SK-N-SH treated with all-trans-retinoic acid at 6 μM for 48 hours (cell line): ENCODE data around the gene NFE2L1.

Experiments used
- ARNTL ChIP-seq: fragments of 450-650 bp; formaldehyde crosslinking; IDR thresholded peaks from 2 replicates; pipeline ENCODE4 v1.5.0; 2020; ENCODE audit warnings: low read depth, mild to moderate bottlenecking, moderate library complexity, borderline replicate concordance
- CREB5 ChIP-seq: fragments of 250-450 bp; sonication (Bioruptor Pico); IDR thresholded peaks from 2 replicates; pipeline ENCODE4 v1.5.1; 2020; ENCODE audit warnings: low read depth, mild to moderate bottlenecking, moderate library complexity
- CSDC2 ChIP-seq: fragments of 250-450 bp; sonication (Bioruptor Pico); IDR thresholded peaks from 2 replicates; pipeline ENCODE4 v1.5.0; 2020; ENCODE audit warnings: mild to moderate bottlenecking, moderate library complexity
- ESRRG ChIP-seq: fragments of 250-450 bp; sonication (Bioruptor Pico); IDR thresholded peaks from 2 replicates; pipeline ENCODE4 v1.6.1; 2021; ENCODE audit warnings: mild to moderate bottlenecking
- OSR1 ChIP-seq: fragments of 250-450 bp; sonication (Bioruptor Pico); IDR thresholded peaks from 2 replicates; pipeline ENCODE4 v1.8.0; 2022; ENCODE audit warnings: moderate library complexity, mild to moderate bottlenecking, inconsistent platforms
- PATZ1 ChIP-seq: fragments of 250-450 bp; sonication (Bioruptor Pico); IDR thresholded peaks from 2 replicates; pipeline ENCODE4 v1.8.0; 2020; ENCODE audit warnings: mild to moderate bottlenecking, moderate library complexity, borderline replicate concordance
- PPARA ChIP-seq: fragments of 250-450 bp; sonication (Bioruptor Pico); IDR thresholded peaks from 2 replicates; pipeline ENCODE4 v1.5.0; 2020; ENCODE audit warnings: mild to moderate bottlenecking, borderline replicate concordance
- RARB ChIP-seq: fragments of 250-450 bp; sonication (Bioruptor Pico); IDR thresholded peaks from 2 replicates; pipeline ENCODE4 v1.8.0; 2021; ENCODE audit warnings: mild to moderate bottlenecking, moderate library complexity
- SNAI2 ChIP-seq: fragments of 250-450 bp; sonication (Bioruptor Pico); IDR thresholded peaks from 2 replicates; pipeline ENCODE4 v1.5.0; 2020; ENCODE audit warnings: mild to moderate bottlenecking, moderate library complexity
- TSHZ2 ChIP-seq: fragments of 250-450 bp; sonication (Bioruptor Pico); IDR thresholded peaks from 2 replicates; pipeline ENCODE4 v1.5.0; 2020; ENCODE audit warnings: mild to moderate bottlenecking, moderate library complexity
- ZFP3 ChIP-seq: fragments of 250-450 bp; sonication (Bioruptor Pico); IDR thresholded peaks from 2 replicates; pipeline ENCODE4 v1.5.0; 2020; ENCODE audit warnings: mild to moderate bottlenecking, moderate library complexity
- ZNF8 ChIP-seq: fragments of 450-650 bp; formaldehyde crosslinking; IDR thresholded peaks from 2 replicates; pipeline ENCODE4 v1.5.0; 2020; ENCODE audit warnings: mild to moderate bottlenecking, moderate library complexity

GRCh38 chr17:48028736-48029135 lies 19.4 kb upstream of the NFE2L1 start:
- no peak for TF ChIP-seq CREB5
- TF ChIP-seq SNAI2 (CRISPR knock-in tag): no peak
- no peak for TF ChIP-seq PATZ1
- no peak for TF ChIP-seq RARB (CRISPR knock-in tag)
- no peak for TF ChIP-seq ARNTL
- TF ChIP-seq PPARA (CRISPR knock-in tag): no peak
- TF ChIP-seq CSDC2 (CRISPR knock-in tag): no peak
- no peak for TF ChIP-seq OSR1
- TF ChIP-seq ZNF8: no peak
- no peak for TF ChIP-seq ZFP3 (CRISPR knock-in tag)
- TF ChIP-seq ESRRG (CRISPR knock-in tag): no peak
- TF ChIP-seq TSHZ2 (CRISPR knock-in tag): no peak
